Left lobe of liver (tissue), 2 donors: Measurements from ENCODE around the gene LIN37. TPM values are rescaled to one million over a fixed set of nuclear protein-coding genes. Genes with fewer than 3 reads are reported as not detected.
"Not testable (repeated sequence)": the region's sequence is repeated elsewhere in the genome, so short reads cannot be mapped to it uniquely, and the experiment has no call there.

Source experiments
- ATAC-seq: fragments of 200-7000 bp; cut with Tn5 transposase; one replicate; pipeline ENCODE4 v1.9.1; 2020; ENCODE audit warnings: mild to moderate bottlenecking, moderate library complexity
- DNase-seq: peaks from one replicate; pipeline ENCODE4 v3.0.0-alpha.2; 2020; ENCODE audit warnings: low spot score
- total RNA-seq: library from RNA; stranded (reverse); gene quantifications from one replicate; pipeline ENCODE4 v1.2.1, GENCODE V29; 2021
- donor health status: DM: no; HTN: no; CAD: no; lungs with moderate emphysema.
- donor health status: DM: no; HTN: yes; CAD: no.

Gene LIN37
- total RNA-seq, 1 donor from 2014 or later = 4.7 TPM

DNA sequence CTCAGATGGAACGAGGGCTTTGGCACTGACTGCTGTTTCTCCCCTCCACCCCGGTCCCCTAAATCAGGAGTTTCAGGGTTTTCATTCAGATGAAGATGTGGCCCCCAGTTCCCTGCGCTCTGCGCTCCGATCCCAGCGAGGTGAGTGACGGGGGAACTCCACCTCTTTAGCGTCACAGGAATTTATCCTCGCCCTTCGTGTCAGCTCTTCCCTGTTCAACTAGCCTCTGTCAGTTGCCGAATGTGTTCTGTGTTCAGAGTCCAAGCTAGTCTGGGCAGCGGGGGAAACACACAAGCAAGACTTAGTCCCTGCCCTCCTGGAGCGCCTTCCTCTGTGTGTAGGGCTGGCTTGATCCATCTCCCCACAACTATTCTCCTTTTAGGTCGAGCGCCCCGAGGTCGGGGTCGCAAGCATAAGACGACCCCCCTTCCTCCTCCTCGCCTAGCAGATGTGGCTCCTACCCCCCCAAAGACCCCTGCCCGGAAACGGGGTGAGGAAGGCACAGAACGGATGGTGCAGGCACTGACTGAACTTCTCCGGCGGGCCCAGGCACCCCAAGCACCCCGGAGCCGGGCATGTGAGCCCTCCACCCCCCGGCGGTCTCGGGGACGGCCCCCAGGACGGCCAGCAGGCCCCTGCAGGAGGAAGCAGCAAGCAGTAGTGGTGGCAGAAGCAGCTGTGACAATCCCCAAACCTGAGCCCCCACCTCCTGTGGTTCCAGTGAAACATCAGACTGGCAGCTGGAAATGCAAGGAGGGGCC is 28.8 kb upstream of the LIN37 start:
- ATAC-seq = peak; percentile 5
- DNase-seq = peak; percentile 55

DNA sequence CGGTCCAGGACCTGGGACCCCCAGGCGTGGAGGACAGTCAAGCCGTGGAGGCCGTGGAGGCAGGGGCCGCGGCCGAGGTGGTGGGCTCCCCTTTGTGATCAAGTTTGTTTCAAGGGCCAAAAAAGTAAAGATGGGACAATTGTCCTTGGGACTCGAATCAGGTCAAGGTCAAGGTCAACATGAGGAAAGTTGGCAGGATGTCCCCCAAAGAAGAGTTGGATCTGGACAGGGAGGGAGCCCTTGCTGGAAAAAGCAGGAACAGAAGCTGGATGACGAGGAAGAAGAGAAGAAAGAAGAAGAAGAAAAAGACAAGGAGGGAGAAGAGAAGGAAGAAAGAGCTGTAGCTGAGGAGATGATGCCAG is 28.2 kb upstream of the LIN37 start:
- no peak for DNase-seq

DNA sequence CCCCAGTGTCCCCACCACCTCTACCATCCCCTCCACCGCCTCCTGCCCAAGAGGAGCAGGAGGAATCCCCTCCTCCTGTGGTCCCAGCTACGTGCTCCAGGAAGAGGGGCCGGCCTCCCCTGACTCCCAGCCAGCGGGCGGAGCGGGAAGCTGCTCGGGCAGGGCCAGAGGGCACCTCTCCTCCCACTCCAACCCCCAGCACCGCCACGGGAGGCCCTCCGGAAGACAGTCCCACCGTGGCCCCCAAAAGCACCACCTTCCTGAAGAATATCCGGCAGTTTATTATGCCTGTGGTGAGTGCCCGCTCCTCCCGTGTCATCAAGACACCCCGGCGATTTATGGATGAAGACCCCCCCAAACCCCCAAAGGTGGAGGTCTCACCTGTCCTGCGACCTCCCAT is 27.7 kb upstream of the LIN37 start:
- ATAC-seq (no peak), DNase-seq (no peak)

More for the DNA sequence above, 28.2 kb upstream of the LIN37 start:
- ATAC-seq = no peak

DNA sequence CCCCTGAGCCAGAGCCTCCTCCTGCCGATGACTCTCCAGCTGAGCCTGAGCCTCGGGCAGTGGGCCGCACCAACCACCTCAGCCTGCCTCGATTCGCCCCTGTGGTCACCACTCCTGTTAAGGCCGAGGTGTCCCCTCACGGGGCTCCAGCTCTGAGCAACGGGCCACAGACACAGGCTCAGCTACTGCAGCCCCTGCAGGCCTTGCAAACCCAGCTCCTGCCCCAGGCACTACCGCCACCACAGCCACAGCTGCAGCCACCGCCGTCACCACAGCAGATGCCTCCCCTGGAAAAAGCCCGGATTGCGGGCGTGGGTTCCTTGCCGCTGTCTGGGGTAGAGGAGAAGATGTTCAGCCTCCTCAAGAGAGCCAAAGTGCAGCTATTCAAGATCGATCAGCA is 27.0 kb upstream of the LIN37 start:
- no peak for DNase-seq
- no peak for ATAC-seq

DNA sequence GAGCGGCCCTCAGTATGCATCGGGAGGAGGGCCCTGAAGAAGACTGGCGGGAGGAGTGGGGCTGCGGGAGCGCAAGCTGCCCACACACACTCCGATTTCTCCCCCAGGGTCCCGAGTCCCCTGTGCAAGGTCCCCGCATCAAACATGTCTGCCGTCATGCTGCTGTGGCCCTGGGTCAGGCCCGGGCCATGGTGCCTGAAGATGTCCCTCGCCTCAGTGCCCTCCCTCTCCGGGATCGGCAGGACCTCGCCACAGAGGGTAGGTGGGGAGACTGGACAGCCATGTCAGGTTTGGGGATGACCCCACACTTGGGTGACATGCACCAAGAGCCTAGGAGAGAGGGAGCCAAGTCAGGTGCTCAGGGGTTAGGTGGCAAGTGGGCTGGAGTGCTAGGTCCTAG is 25.9 kb upstream of the LIN37 start:
- no peak for ATAC-seq

DNA sequence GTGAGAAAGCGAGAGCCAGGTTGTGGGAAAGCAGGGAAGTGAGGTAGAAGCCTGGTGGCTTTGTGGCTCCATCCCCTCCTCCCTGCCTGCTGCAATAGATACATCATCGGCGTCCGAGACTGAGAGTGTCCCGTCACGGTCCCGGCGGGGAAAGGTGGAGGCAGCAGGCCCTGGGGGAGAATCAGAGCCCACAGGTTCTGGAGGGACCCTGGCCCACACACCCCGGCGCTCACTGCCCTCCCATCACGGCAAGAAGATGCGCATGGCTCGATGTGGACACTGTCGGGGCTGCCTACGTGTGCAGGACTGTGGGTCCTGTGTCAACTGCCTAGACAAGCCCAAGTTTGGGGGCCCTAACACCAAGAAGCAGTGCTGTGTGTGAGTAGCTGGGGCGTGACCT is 25.5 kb upstream of the LIN37 start:
- no peak for DNase-seq
- ATAC-seq = no peak

More for the DNA sequence above, 25.9 kb upstream of the LIN37 start:
- DNase-seq = no peak

DNA sequence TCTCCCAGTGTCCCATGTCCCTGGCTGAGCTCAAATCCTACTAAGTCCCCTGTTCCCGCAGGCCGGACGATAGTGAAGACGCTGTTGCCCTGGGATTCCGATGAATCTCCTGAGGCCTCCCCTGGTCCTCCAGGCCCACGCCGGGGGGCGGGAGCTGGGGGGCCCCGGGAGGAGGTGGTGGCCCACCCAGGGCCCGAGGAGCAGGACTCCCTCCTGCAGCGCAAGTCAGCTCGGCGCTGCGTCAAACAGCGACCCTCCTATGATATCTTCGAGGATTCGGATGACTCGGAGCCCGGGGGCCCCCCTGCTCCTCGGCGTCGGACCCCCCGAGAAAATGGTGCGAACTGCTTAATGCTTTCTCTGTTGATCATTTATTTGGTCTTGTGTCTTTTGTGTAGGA is 24.7 kb upstream of the LIN37 start:
- DNase-seq (no peak), ATAC-seq (no peak)

DNA sequence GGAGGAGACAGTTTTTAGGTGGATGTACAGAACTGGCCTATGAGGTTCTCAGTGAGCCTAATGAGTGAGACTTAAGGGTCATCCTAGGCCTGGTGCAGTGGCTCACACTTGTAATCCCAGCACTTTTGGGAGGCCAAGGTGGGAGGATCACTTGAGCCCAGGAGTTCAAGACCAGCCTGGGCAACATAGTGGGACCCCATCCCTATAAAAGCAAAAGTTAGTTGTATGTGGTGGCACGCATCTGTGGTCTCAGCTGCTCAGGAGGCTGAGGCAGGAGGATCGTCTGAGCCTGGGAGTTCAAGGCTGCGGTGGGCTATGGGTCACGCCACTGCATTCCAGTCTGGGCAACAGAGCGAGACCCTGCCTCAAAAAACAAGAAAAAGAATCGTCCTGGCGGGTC is 24.2 kb upstream of the LIN37 start:
- ATAC-seq, DNase-seq: not testable (repeated sequence)

DNA sequence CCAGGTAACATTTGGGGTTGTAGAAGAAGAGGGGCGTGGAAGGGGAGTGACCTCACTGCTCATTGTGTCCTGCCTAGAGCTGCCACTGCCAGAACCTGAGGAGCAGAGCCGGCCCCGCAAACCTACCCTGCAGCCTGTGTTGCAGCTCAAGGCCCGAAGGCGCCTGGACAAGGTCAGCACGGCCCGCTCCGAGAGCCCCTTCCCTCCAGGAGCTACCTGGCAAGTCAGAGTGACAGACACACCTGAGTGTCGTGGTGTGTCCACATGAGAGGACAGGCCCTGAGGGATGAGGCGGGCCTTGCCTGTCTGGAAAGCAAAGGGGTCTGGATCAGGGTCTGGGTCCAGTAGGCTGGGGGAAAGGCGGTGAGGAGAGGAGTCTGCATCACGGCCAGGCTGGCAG is 23.8 kb upstream of the LIN37 start:
- DNase-seq = no peak
- ATAC-seq = no peak

DNA sequence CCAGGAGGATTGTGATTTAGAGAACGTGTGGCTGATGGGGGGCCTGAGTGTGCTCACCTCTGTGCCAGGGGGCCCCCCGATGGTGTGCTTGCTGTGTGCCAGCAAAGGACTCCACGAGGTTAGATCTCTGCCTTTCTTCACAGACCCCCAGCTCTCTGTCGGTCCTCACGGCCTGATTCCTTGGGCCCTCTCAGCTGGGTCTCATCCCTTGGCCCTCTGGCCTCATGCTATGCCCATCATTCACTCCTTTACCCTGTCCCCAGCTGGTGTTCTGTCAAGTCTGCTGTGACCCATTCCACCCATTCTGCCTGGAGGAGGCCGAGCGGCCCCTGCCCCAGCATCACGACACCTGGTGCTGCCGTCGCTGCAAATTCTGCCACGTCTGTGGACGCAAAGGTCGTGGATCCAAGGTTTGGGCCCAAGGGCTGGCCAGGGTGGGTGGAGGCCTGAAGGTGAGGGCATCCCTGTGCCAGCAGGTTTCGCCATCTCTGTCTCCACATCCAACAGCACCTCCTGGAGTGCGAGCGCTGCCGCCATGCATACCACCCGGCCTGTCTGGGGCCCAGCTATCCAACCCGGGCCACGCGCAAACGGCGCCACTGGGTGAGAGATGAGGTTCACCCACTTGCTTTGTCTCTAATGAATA is 23.0 kb upstream of the LIN37 start:
- ATAC-seq (no peak), DNase-seq (no peak)

DNA sequence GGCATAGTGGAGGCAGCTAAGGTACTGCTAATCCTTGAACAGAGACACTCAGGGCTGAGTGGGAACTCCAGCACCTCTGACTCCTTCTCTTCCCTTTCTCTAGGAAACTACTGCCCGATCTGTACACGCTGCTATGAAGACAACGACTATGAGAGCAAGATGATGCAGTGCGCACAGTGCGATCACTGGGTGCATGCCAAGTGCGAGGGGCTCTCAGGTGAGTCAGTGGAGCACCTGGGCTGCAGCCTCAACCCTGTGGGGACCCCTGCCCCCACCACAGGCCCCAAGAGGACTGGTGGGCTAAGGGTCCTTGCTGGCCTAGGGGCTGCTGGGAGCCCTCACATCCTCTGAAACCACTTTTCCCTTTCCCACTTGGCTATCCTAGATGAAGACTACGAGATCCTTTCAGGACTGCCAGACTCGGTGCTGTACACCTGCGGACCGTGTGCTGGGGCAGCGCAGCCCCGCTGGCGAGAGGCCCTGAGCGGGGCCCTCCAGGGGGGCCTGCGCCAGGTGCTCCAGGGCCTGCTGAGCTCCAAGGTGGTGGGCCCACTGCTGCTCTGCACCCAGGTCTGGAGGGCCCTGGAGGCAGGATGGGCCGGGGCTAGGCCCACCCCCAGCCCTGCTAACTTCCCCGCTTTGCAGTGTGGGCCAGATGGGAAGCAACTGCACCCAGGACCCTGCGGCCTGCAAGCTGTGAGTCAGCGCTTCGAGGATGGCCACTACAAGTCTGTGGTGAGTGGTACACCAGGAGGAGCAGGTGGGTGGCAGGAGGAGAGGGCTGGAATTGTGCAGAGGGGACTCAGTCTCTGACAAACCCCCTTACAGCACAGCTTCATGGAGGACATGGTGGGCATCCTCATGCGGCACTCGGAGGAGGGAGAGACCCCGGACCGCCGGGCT is 21.1 kb upstream of the LIN37 start:
- DNase-seq = no peak
- ATAC-seq = no peak

DNA sequence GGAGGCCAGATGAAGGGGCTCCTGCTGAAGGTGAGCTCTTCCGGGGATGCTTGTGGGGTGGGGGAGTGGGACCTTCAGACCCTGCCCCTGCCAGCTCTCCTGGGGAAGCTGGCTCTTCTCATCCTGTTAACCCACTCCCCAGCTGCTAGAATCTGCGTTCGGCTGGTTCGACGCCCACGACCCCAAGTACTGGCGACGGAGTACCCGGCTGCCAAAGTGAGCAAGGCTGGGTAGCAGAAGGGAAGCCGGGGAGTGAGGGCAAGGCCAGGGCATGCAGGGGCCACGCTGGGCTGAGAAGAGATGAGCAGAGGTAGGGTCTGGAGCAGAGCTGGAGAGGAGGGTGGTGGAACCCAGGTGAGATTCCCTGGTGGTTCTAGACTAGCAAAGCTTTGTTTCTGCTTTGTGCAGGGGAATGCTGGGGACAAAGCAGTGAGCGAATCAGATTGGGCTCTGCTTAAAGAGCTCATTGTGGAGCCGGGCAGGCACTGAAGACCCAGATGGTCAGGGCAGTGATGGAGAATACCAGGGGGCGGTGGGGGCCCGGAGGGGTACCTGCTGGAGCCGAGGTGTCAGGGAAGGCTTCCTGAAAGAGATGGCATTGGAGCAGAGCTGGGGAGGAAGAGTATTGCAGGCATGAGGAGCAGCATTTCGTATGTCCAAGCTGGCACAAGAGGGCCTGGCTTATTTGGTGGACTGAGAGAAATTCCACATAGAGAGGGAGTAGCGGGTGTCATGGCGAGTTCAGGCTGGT is 20.2 kb upstream of the LIN37 start:
- ATAC-seq = no peak
- DNase-seq = no peak

DNA sequence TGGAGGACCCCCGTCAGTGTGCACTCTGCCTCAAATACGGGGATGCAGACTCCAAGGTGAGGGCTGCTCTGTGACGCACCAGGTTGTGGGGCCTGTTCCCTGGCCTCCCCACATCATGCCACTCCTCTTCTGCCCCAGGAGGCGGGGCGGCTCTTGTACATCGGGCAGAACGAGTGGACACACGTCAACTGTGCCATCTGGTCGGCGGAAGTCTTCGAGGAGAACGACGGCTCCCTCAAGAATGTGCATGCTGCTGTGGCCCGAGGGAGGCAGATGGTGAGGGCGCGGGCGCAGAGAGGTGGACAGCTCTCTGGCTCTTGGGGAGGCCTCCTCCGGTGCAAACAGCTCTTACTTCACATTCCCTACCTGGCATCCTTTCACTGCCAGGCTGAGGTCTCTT is 19.4 kb upstream of the LIN37 start:
- ATAC-seq = no peak
- DNase-seq = no peak

DNA sequence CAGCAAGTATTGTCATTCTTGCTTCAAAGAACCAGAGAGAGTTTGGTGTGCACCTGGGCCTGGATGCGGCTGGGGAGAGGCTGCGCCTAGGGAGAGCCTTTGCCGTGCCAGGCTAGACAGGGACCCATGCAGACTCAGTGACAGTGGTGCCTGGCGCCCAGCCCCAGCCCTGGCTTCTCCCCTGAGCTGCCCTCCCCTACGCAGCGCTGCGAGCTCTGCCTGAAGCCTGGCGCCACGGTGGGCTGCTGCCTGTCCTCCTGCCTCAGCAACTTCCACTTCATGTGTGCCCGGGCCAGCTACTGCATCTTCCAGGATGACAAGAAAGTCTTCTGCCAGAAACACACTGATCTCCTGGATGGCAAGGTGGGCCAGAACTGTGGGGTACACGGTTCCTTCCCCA is 18.6 kb upstream of the LIN37 start:
- ATAC-seq = no peak

DNA sequence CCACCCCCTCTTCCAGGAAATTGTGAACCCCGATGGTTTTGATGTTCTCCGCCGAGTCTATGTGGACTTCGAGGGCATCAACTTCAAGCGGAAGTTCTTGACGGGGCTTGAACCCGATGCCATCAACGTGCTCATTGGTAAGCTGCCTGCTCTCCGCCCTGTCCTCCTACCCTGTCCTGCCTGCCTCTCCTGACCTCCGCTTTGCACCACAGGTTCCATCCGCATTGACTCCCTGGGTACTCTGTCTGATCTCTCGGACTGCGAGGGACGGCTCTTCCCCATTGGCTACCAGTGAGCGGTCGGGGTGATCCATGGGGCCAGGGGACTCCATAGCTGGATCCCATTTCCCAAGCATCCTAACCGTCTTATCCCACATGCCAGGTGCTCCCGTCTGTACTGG is 18.1 kb upstream of the LIN37 start:
- ATAC-seq (no peak), DNase-seq (no peak)

More for the DNA sequence above, 18.6 kb upstream of the LIN37 start:
- DNase-seq = no peak

DNA sequence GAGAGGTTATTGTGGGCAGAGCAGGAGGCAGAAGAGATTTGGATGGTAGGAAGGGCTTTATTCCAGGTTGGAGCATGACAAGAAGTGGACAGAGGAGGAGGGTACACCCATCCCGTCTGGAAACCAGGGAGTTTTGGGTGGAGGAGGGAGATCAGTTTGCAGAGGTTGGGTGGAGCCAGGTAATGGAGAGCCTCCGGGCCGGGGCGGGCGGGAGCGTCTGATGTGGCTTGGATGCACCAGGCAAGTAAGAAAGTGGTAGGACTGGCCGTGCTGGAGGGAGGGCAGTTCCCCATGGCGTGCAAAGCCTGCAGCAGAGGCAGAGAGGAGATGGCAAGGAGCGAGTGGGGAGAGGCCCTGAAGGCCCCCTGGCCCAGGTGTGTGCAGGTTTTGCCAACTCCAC is 17.0 kb upstream of the LIN37 start:
- ATAC-seq = no peak
- no peak for DNase-seq

DNA sequence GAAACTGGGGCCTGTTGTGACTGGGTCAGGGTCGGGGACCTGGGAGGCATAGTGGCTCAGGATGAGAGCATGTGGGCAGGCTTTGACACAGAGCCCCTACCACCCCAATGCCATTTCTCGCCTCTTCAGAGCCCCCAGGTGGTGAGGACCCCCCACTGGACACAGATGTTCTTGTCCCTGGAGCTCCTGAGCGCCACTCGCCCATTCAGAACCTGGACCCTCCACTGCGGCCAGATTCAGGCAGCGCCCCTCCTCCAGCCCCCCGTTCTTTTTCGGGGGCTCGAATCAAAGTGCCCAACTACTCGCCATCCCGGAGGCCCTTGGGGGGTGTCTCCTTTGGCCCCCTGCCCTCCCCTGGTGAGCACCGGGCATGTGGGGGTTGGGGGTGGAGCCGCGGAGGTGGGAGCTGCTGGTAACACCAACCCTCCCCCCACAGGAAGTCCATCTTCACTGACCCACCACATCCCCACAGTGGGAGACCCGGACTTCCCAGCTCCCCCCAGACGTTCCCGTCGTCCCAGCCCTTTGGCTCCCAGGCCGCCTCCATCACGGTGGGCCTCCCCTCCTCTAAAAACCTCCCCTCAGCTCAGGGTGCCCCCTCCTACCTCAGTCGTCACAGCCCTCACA is 16.5 kb upstream of the LIN37 start:
- ATAC-seq (no peak), DNase-seq (no peak)

DNA sequence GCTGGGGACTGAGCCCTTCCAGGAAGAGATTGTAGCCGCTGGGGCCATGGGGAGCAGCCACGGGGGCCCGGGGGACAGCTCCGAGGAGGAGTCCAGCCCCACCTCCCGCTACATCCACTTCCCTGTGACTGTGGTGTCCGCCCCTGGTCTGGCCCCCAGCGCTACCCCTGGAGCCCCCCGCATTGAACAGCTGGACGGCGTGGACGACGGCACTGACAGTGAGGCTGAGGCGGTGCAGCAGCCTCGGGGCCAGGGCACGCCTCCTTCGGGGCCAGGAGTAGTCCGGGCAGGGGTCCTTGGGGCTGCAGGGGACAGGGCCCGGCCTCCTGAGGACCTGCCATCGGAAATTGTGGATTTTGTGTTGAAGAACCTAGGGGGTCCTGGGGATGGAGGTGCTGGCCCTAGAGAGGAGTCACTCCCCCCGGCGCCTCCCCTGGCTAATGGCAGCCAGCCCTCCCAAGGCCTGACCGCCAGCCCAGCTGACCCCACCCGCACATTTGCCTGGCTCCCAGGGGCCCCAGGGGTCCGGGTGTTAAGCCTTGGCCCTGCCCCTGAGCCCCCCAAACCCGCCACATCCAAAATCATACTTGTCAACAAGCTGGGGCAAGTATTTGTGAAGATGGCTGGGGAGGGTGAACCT is 15.7 kb upstream of the LIN37 start:
- ATAC-seq = no peak
- no peak for DNase-seq

DNA sequence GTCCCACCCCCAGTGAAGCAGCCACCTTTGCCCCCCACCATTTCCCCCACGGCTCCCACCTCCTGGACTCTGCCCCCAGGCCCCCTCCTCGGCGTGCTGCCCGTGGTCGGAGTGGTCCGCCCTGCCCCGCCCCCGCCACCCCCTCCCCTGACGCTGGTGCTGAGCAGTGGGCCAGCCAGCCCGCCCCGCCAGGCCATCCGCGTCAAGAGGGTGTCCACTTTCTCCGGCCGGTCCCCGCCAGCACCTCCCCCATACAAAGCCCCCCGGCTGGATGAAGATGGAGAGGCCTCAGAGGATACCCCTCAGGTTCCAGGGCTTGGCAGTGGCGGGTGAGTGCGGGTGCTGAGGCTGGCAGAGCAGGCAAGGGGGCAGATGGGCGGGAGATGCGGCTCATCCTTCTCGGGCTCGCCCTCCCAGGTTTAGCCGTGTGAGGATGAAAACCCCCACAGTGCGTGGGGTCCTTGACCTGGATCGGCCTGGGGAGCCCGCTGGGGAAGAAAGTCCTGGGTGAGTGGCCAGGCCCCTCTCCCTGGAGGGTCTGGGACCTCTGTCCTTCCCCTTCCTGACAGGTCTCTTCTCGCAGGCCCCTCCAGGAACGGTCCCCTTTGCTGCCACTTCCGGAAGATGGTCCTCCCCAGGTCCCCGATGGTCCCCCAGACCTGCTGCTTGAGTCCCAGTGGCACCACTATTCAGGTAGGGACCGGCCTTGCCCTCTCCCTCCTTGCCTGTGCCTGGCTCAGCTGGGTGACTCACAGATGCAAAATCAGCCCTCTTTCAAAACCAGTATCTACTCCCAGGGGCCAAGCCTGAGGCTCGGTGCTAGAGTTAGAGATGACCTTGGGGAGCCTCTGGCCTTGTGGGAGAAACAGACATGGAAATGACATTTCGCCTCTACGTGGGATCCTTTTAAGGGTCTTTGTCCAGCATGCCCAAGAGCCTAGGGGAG is 14.9 kb upstream of the LIN37 start:
- no peak for DNase-seq

More for the DNA sequence above, 14.9 kb upstream of the LIN37 start:
- ATAC-seq = no peak
